MCF 10A (cell line): Measurements from ENCODE around the gene USP40. TPM values are rescaled to one million over a fixed set of nuclear protein-coding genes. Genes with fewer than 3 reads are reported as not detected.

Experiments
- BruUV-seq: library from RNA; stranded (reverse); fragments of 400-500 nt; replicated peaks from 2 replicates; lab custom pipeline; 2021; lab: Mats Ljungman, UMichigan
- CTCF ChIA-PET: fragments of 300-600 bp; sonication (Branson Sonifier 250); formaldehyde crosslinking; extraction: SDS; loops from one replicate; lab custom pipeline; 2021; ENCODE audit warnings: antibody characterized with exemption, inconsistent platforms; lab: Yijun Ruan, JAX
- POLR2A ChIA-PET: fragments of 300-600, 350-650 bp; sonication (Branson Sonifier 250); formaldehyde crosslinking; extraction: SDS; loops from one replicate; lab custom pipeline; 2020; ENCODE audit warnings: antibody characterized with exemption, inconsistent platforms; lab: Yijun Ruan, JAX
- DNase-seq: peaks from one replicate; pipeline ENCODE4 v3.0.0-alpha.2; 2018; ENCODE audit not compliant: unreplicated experiment
- H3K27ac Mint-ChIP-seq: one replicate; pipeline ENCODE4 v1.8.0; 2022; ENCODE audit warnings: mild to moderate bottlenecking, low read depth, mixed read lengths; ENCODE audit not compliant: unreplicated experiment
- H3K27me3 Mint-ChIP-seq: one replicate; pipeline ENCODE4 v1.8.0; 2022; ENCODE audit warnings: mixed read lengths; ENCODE audit not compliant: insufficient read depth, unreplicated experiment
- H3K36me3 Mint-ChIP-seq: one replicate; pipeline ENCODE4 v1.8.0; 2022; ENCODE audit warnings: mild to moderate bottlenecking, moderate library complexity, mixed read lengths; ENCODE audit not compliant: insufficient read depth, unreplicated experiment
- H3K4me1 Mint-ChIP-seq: one replicate; pipeline ENCODE4 v1.8.0; 2022; ENCODE audit warnings: mixed read lengths; ENCODE audit not compliant: insufficient read depth, unreplicated experiment
- H3K4me3 Mint-ChIP-seq: one replicate; pipeline ENCODE4 v1.8.0; 2022; ENCODE audit warnings: mild to moderate bottlenecking, moderate library complexity, mixed read lengths; ENCODE audit not compliant: unreplicated experiment
- H3K9me3 Mint-ChIP-seq: one replicate; pipeline ENCODE4 v1.8.0; 2022; ENCODE audit warnings: mixed read lengths; ENCODE audit not compliant: unreplicated experiment
- intact Hi-C: fragments of 100-400 bp; cut with micrococcal nuclease; formaldehyde crosslinking; loops from 2 replicates; pipeline ENCODE4 v1.14.1; 2022
- total RNA-seq: library from RNA; stranded (reverse); gene quantifications from 2 replicates; pipeline ENCODE4 v1.2.3, GENCODE V29; 2022
- TF ChIP-seq, protein P1 (sequence below): fragments of 200-600 bp; IDR thresholded peaks from one replicate; pipeline ENCODE4 v1.8.0; 2022; ENCODE audit warnings: antibody characterized with exemption, mild to moderate bottlenecking; ENCODE audit not compliant: unreplicated experiment

Gene USP40
- total RNA-seq, 1 experiment from 2014 or later = 56.3 TPM

DNA sequence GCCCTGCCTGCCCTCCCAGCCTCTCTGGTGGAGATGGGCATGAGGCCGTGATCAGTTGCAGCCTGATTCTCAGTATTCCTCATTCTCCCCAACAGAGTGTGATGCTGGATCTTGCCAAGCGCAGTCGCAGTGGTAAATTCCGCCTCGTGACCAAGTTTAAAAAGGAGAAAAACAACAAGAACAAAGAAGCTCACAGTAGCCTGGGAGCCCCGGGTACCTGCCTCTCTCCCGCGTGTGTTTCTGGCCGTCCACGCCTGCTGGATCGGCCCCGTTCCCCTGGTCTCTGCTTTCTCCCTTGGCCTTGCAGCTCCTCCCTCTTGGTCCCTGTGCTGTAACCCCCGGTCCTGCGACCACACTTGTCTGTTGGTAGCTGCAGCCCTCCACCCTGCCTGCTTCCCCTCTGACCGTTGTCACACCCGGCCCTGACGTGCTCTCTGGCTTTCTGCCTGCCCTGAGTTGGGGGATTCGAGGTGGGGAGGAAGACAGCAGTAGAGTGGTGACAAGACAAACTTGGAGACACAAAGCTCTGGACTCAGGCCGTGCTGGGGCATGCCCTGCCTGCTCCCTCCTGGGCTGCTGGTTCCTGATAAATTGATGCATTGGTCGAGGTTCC lies 99.5 kb downstream of the USP40 start:
- H3K27me3 Mint-ChIP-seq = no peaks in the 10 kb centered on the region
- intact Hi-C loops = no loop called here
- TF ChIP-seq, protein P1, sequence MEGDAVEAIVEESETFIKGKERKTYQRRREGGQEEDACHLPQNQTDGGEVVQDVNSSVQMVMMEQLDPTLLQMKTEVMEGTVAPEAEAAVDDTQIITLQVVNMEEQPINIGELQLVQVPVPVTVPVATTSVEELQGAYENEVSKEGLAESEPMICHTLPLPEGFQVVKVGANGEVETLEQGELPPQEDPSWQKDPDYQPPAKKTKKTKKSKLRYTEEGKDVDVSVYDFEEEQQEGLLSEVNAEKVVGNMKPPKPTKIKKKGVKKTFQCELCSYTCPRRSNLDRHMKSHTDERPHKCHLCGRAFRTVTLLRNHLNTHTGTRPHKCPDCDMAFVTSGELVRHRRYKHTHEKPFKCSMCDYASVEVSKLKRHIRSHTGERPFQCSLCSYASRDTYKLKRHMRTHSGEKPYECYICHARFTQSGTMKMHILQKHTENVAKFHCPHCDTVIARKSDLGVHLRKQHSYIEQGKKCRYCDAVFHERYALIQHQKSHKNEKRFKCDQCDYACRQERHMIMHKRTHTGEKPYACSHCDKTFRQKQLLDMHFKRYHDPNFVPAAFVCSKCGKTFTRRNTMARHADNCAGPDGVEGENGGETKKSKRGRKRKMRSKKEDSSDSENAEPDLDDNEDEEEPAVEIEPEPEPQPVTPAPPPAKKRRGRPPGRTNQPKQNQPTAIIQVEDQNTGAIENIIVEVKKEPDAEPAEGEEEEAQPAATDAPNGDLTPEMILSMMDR = no peak
- no peak overlapping the region for H3K27ac Mint-ChIP-seq
- ChIA-PET CTCF (interaction anchor here (0.8 to 0.9 kb wide), 2 partner anchors 18 to 60 kb away, joined by 3 read pairs; no protein-coding TSS in a partner anchor), POLR2A (no interaction called here)
- H3K4me1 Mint-ChIP-seq = no peaks in the 10 kb centered on the region
- no peak overlapping the region for H3K4me3 Mint-ChIP-seq
- no peaks in the 10 kb centered on the region for H3K9me3 Mint-ChIP-seq
- H3K36me3 Mint-ChIP-seq = peaks cover 32% of the 10 kb centered on the region
- DNase-seq = no peak
- no TSS peak for BruUV-seq

GRCh38 chr2:233464531-233465240 lies 101.9 kb downstream of the USP40 start:
- no TSS peak for BruUV-seq
- intact Hi-C loops = no loop called here
- H3K27me3 Mint-ChIP-seq = no peaks in the 10 kb centered on the region
- no peak for DNase-seq
- CTCF ChIA-PET = interaction anchor here (0.6 to 0.7 kb wide), 2 partner anchors 29 to 55 kb away, joined by 3 to 4 read pairs; no protein-coding TSS in a partner anchor
- TF ChIP-seq, protein P1 = no peak
- no peaks in the 10 kb centered on the region for H3K9me3 Mint-ChIP-seq
- H3K4me1 Mint-ChIP-seq = no peaks in the 10 kb centered on the region
- H3K36me3 Mint-ChIP-seq = peaks cover 48% of the 10 kb centered on the region
- POLR2A ChIA-PET = no interaction called here
- H3K4me3 Mint-ChIP-seq = no peak overlapping the region
- H3K27ac Mint-ChIP-seq = no peak overlapping the region

DNA sequence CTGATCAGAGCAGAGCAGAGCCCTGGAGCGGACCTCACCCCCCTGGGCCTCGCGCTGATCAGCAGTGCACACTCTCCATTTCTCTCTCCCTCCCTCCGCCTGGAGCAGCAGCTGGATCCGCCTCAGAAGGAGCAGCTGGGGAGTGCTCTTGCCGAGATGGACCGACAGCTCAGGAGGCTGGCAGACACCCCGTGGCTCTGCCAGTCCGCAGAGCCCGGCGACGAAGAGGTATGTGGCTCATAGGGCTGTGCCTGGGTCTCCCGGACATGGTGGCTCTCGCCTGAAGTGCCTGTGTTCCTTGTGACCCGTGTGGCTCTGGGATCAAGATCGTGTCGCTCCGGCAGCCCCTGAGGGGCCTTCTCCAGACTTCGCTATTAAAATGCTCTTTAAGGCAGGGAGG lies 102.5 kb downstream of the USP40 start:
- BruUV-seq = no TSS peak
- Mint-ChIP-seq H3K36me3 (peaks cover 53% of the 10 kb centered on the region), H3K4me3 (no peak overlapping the region), H3K27ac (no peak overlapping the region), H3K27me3 (no peaks in the 10 kb centered on the region), H3K9me3 (no peaks in the 10 kb centered on the region), H3K4me1 (no peaks in the 10 kb centered on the region)
- ChIA-PET POLR2A (no interaction called here), CTCF (interaction anchor here (0.6 kb wide), 1 partner anchor 56 kb away, joined by 3 read pairs; no protein-coding TSS in a partner anchor)
- no peak for DNase-seq
- TF ChIP-seq, protein P1 = no peak
- intact Hi-C loops = no loop called here

DNA sequence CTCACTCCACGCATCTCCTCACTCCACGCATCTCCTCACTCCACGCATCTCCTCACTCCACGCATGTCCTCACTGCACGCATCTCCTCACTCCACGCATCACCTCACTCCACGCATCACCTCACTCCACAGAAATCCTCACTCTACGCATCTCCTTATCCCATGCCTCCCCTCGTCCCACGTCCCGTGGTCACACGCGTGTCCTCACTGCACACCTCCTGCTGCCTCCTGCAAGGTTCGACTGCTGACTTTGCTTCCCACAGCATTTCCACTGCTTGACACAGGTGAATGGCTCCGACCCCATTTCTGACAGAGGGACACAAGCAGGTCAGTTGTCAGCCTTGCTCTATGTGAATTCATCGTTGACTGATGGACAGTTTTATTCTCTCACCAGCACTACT lies 103.0 kb downstream of the USP40 start:
- no TSS peak for BruUV-seq
- ChIA-PET CTCF (no interaction called here), POLR2A (no interaction called here)
- no peak for DNase-seq
- no peak overlapping the region for H3K27ac Mint-ChIP-seq
- no peaks in the 10 kb centered on the region for H3K4me1 Mint-ChIP-seq
- TF ChIP-seq, protein P1 = no peak
- H3K4me3 Mint-ChIP-seq = no peak overlapping the region
- intact Hi-C loops = no loop called here
- H3K27me3 Mint-ChIP-seq = no peaks in the 10 kb centered on the region
- peaks cover 55% of the 10 kb centered on the region for H3K36me3 Mint-ChIP-seq
- H3K9me3 Mint-ChIP-seq = no peaks in the 10 kb centered on the region
